HG02981 (cell line): Measurements from ENCODE around the gene FFAR3.
"Not testable (repeated sequence)": the region's sequence is repeated elsewhere in the genome, so short reads cannot be mapped to it uniquely, and the experiment has no call there.

Experiments
- ATAC-seq: cut with Tn5 transposase; IDR thresholded peaks from one replicate; pipeline ENCODE4 v1.9.1; 2021; ENCODE audit warnings: mild to moderate bottlenecking, moderate library complexity; ENCODE audit not compliant: unreplicated experiment

The FFAR3 gene

GRCh38 chr19:35349614-35350521 lies 8.4 kb upstream of the FFAR3 start:
- ATAC-seq, result no peak

GRCh38 chr19:35350591-35350990 lies 7.7 kb upstream of the FFAR3 start:
- ATAC-seq, result no peak

- no peak for ATAC-seq
These were observed 6.7 kb upstream of the FFAR3 start for GRCh38 chr19:35351411-35352176.

GRCh38 chr19:35352177-35352447 lies 6.1 kb upstream of the FFAR3 start:
- ATAC-seq, result no peak

GRCh38 chr19:35352448-35353304 lies 5.6 kb upstream of the FFAR3 start:
- no peak for ATAC-seq

- ATAC-seq, result no peak
These were observed 4.6 kb upstream of the FFAR3 start for GRCh38 chr19:35353635-35354034.

GRCh38 chr19:35354898-35355297 lies 3.4 kb upstream of the FFAR3 start:
- ATAC-seq, result no peak

GRCh38 chr19:35355791-35356460 lies 2.3 kb upstream of the FFAR3 start:
- no peak for ATAC-seq

GRCh38 chr19:35358834-35359233 lies 574 bp downstream of the FFAR3 start:
- not testable (repeated sequence) for ATAC-seq

- not testable (repeated sequence) for ATAC-seq
These were observed 1.1 kb downstream of the FFAR3 start for GRCh38 chr19:35359395-35359794.

- not testable (repeated sequence) for ATAC-seq
These were observed 1.8 kb downstream of the FFAR3 start for GRCh38 chr19:35360081-35360480.

- ATAC-seq, result no peak
These were observed 2.7 kb downstream of the FFAR3 start for GRCh38 chr19:35360880-35361420.

GRCh38 chr19:35362261-35363000 lies 4.2 kb downstream of the FFAR3 start:
- no peak for ATAC-seq

GRCh38 chr19:35363001-35363590 lies 4.8 kb downstream of the FFAR3 start:
- ATAC-seq, result no peak

GRCh38 chr19:35363711-35364425 lies 5.6 kb downstream of the FFAR3 start:
- ATAC-seq, result no peak

- no peak for ATAC-seq
These were observed 7.0 kb downstream of the FFAR3 start for GRCh38 chr19:35365303-35365702.

- no peak for ATAC-seq
These were observed 10.1 kb downstream of the FFAR3 start for GRCh38 chr19:35368378-35368777.

GRCh38 chr19:35369522-35369921 lies 11.3 kb downstream of the FFAR3 start:
- ATAC-seq, result no peak

- no peak for ATAC-seq
These were observed 12.5 kb downstream of the FFAR3 start, which contains the start of gene GPR42 for GRCh38 chr19:35370722-35371121. GPR42 (plus strand) TSS chr19:35371068; CDS start chr19:35371360, 292 bp downstream.
